EL (cell line): Measurements from ENCODE around the gene NMT1.
"Not testable (repeated sequence)": the region's sequence is repeated elsewhere in the genome, so short reads cannot be mapped to it uniquely, and the experiment has no call there.

Experiments used
- DNase-seq: peaks from one replicate; pipeline ENCODE4 v3.0.0-alpha.2; 2016

Gene NMT1

GRCh38 chr17:45038728-45039634 lies 22.1 kb upstream of the NMT1 start:
- DNase-seq: no peak

DNA sequence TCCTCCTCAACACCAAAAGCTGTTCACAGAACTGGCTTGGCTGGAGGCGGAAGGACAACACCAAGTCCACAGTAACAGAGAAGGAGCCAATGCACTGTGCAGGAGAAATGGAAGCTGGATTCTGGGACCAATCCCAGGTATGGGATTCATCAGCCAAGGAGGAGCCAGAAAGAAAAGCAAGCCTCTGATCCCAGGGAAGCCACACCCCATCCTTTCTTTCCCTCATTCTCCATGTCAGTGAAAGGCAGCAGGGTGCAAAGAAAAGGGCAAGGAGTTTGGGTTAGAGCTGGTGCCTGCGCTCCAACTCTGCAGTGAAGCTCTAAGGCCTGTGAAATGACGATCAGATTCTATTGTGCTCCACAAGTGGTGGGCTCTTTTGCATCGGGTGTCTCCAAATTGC lies 20.7 kb upstream of the NMT1 start:
- no peak for DNase-seq

- DNase-seq: no peak
Measured at GRCh38 chr17:45042346-45043120, 18.6 kb upstream of the NMT1 start.

DNA sequence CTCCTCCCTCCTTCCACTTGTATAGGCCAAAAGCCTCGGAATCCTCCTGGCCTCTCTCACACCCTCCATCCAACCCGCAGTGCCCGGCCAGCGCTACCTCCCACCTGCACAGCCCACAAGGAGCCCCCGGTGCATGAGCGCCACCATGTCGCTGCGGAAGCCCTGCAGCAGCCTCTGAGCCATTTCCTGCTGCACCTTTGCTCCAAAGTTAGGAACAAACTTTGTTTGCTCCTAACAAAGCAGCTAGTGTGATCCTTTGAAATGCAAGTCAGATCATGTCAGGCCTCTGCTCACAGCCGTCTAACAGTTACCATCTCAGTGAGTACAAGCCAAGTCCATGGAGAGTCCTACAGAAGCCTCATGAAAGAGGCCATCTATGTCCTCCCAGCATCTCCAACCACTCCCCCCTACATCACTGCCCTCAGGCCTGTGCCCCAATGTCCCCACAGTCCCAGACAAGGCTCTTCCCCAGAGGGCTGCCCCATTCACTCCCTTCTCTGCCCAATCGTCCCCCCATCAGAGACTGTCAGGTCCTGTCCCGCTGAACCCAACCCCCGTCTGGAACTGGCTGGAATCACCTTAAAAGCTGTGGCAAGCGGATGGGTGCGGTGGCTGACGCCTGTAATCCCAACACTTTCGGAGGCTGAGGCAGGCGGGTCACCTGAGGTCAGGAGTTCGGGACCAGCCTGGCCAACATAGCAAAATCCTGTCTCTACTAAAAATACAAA lies 17.1 kb upstream of the NMT1 start:
- DNase-seq: no peak

DNA sequence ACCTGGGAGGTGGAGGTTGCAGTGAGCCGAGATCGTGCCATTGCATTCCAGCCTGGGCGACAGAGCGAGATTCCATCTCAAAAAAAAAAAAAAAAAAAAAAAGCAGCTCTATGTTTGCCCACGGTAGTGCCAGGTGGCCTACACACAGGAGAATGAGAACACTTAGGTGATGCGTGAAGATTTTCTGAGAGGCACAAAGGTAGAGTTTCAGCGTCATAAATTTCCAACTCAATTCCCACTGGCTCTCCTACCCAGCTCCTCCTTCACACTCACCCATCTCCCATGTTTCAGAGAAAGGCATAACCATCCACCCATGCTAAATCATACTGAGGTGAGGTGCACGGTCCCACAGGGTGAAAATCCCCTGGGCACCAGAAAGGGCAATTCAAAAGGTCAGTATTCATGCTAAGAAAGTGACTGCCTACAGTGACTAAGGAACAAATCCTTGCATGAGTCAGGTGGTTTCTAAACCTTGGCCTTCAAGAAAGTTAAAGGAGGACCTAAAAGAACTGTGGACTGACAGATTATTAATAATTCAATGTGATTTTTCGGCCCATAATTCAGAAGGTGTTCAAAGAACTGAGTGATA lies 14.5 kb upstream of the NMT1 start:
- DNase-seq: peak; percentile 39

DNA sequence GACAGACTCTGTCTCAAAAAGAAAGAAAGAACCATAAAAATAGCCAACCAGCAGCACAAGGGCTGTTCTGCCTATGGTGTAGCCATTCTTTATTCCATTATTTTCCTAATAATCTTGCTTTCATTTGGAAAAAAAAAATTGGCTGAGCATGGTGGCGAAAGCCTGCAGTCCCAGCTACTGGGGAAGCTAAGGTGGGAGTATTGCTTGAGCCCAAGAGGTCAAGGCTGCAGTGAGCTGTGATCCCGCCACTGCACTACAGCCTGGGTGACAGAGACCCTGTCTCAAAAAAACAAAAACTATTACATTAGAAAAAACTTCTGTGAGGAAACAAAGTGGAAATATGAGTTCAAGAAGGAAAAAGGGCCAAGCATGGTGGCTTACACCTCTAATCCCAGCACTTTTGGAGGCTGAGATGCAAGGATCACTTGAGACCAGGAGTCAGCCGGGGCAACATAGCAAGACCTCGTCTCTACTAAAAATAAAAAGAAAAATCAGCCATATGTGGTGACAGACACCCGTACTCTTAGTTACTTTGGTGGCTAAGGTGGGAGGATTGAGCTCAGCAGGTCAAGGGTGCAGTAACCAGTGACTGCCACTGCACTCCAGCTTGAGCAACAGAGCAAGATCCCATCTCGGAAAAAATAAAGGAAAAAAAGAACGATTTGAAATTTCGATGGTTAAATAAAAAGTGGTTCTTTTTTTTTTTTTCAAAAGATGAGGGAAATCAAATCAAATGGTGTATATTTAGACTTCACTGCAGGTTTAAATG lies 12.1 kb upstream of the NMT1 start:
- DNase-seq: no peak

- peak; percentile 37 for DNase-seq
Measured at GRCh38 chr17:45050481-45051059, 10.5 kb upstream of the NMT1 start.

DNA sequence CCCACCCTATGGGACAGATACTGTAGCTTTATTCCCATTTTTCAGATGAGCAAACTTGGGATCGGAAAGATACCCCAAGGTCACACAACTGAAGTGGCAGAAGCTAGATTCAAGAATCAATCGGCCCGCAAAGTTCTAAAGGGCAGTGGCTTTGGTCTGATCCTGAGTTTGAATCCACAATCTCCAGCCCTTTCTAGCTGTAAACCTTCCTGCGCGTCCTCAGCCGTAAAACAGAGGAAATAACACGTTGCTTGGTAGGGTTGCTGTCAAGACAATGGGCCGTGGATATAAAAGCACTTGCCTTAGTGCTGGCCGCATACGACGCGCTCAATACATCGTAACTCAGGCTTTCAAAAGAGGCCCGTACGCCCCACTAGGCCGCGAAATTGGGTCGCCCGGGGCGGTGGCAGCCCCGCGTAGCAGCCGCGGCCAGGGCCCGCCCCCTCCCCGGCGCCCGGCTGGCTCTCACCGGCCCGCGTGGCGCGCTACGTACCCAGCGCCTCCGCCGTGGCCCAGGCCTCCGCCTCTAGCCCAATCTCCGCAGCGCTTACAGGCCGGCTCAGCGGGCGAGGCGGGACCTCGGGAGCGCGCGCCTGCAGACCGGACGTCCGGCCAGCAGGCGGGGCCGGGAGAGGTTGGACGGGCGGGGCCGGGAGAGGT lies 9.9 kb upstream of the NMT1 start, which contains the start of gene DCAKD:
Gene DCAKD (minus strand): TSS at position 573 of the 660 bp plus-strand sequence. CDS start 16,747 bp downstream, outside the sequence.
- DNase-seq: peak; percentile 97

DNA sequence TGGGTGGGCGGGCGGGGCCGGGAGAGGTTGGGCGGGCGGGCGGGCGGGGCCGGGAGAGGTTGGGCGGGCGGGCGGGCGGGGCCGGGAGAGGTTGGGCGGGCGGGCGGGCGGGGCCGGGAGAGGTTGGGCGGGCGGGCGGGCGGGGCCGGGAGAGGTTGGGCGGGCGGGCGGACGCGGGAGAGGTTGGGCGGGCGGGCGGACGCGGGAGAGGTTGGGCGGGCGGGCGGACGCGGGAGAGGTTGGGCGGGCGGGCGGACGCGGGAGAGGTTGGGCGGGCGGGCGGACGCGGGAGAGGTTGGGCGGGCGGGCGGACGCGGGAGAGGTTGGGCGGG lies 9.4 kb upstream of the NMT1 start:
- not testable (repeated sequence) for DNase-seq

- peak; percentile 26 for DNase-seq
Measured at GRCh38 chr17:45052052-45052772, 8.9 kb upstream of the NMT1 start.

GRCh38 chr17:45060382-45060796 lies 728 bp upstream of the NMT1 start:
- no peak for DNase-seq

DNA sequence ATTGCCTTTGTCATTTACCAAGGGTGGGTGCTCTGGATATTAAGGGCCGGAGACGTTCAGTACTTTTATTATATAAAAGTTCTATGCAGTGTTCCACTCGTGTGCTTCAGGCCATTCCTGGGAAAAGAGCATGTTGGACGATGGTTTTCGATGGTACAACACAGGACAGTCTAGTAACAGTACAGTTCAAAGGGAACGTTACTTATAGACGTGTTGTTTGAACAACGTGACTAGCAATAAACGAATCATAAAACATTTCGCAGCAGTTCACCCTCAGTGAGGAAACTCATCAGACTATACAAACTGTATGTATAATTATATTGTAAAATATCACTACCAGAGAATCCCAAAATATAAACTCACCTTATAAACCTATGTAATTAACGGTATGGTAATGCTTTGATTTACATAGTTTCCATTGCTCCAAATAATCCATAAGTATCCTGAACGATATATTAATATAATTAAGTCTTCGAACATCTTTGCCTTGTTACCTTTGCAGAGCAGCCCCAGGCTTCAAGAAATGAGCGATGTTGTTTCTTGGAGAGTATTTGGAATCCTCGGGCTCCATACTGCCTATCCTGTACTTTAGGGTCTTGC lies 589 bp downstream of the NMT1 start:
- DNase-seq: no peak

DNA sequence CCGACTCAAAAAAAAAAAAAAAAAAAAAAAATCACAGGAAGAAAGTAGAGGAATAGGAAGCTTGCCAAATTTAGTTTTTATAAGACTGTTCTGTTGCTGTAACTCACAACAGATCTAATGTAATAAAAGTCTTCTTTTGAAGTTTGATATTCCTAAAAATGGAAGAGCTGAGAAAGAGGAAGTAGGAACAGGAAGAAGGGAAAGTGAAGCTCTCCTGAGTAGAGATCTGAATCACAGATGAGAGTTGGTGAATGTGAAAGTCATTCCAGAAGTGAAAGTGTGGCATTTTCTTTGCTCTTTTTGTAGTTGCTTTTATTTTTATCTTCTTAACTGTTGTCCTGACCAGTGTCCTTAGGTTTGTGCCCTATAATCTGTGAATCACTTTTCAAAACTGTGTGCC lies 2.1 kb downstream of the NMT1 start:
- no peak for DNase-seq

GRCh38 chr17:45067637-45068036 lies 6.5 kb downstream of the NMT1 start:
- no peak for DNase-seq

DNA sequence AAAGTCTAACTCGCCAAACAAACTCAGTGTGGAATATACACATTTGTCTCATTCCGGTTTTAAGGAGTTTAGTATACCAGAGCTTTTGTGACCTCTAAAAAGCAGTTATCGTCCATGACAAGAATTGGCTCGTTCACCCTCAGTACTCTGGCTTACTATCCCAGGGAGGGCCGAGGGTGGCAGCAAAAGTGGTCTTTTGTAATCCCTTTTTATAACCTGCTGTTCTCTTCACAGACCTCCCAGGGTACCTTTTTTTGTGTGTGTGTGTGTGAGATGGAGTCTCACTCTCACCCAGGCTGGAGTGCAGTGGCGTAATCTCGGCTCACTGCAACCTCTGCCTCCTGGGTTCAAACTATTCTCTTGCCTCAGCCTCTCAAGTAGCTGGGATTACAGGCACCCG lies 8.9 kb downstream of the NMT1 start:
- no peak for DNase-seq

DNA sequence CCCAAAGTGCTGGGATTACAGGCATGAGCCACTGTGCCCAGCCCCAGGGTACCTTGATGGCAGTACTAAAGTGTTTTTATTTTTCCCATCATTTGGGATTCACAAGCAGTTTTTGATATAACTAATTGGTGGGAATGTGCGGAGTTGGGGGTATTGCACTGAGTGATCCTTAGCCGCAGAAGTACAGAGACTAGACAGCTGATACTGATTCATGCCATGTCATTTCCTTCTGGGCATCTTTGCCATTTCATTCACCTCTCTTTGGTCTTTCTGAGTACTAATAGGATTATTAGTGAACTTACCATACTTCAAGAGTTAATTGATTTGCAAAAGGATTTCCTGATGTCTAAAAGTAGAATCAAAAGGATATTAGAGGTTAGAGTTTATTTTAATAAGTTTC lies 9.7 kb downstream of the NMT1 start:
- DNase-seq: no peak

DNA sequence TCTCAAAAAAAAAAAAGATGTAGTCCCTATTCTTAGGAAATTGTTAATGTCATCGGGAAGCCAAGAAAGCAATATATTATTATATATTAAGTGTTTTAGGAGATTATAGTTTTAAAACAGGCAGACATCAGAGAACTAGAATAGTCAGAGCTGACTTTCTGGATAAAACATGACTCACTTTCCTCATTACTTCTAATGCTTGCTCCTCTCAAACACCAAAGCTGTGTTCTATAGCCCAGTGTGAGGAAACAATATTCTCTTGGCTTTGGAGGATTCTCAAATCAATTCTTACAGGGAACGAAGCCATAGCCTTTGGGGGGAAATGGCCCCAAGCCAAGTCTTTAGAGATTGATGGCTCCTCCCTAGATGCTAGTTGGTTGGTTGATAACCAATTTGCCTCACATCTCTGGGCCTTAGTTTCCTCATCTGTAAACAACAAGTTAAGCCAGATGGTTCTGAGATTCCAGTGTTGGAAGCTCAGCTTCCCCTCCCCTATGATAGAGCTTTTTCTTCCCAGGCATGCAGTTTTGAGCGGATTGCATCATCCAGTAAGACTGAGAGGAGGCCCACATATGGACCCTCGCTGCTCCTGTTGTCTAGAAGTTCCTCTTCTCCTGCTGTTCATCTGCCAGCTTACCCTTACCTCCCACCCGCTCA lies 12.4 kb downstream of the NMT1 start:
- peak; percentile 69 for DNase-seq

DNA sequence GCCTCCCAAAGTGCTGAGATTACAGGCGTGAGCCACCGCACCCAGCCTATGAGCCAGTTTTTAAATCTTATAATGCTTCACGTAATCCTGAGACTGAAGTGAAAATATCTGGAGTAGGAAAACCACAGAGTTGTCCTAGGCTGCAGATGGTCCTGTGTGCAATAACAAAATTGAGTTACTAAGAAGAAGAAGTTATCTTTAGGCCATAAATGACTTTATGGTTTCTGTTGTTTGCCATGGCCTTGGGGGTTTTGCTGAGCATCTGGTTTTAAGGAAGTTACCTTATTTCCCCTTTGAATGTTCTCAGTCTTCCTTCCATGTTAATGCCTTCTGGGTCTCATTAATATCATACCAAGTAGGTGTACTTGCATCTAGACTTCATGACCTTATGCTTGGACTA lies 16.5 kb downstream of the NMT1 start:
- no peak for DNase-seq

- DNase-seq: no peak
Measured at GRCh38 chr17:45081047-45081703, 20.1 kb downstream of the NMT1 start.
